HG03039 (cell line): ENCODE measurements around the gene RBMS3.

Experiments used
- ATAC-seq: cut with Tn5 transposase; IDR thresholded peaks from one replicate; pipeline ENCODE4 v1.9.1; 2021; ENCODE audit warnings: mild to moderate bottlenecking, moderate library complexity; ENCODE audit not compliant: unreplicated experiment

The RBMS3 gene

GRCh38 chr3:29606416-29606815, 325.5 kb downstream of the RBMS3 start:
- no peak for ATAC-seq

GRCh38 chr3:29608414-29609327, 327.8 kb downstream of the RBMS3 start:
- ATAC-seq: no peak

GRCh38 chr3:29609328-29609811, 328.5 kb downstream of the RBMS3 start:
- ATAC-seq: no peak

DNA sequence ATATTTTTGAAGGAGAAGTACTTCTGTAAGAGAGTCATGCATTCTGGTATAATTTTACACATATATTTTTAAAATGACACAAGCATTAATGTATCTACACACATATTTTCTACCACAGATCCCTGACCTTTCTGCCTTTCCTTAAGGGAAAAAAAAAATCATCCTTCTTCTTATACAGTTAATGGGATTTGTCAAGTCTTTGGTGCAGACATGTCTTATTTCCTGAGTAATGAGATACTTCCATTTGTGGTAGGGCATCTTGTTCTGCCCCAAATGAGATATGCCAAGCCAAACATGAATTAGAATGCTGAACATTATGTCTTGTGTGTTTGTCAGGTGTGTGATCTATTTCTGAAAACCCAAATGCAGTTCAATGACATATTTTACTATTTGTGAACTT, 329.9 kb downstream of the RBMS3 start:
- ATAC-seq: no peak

DNA sequence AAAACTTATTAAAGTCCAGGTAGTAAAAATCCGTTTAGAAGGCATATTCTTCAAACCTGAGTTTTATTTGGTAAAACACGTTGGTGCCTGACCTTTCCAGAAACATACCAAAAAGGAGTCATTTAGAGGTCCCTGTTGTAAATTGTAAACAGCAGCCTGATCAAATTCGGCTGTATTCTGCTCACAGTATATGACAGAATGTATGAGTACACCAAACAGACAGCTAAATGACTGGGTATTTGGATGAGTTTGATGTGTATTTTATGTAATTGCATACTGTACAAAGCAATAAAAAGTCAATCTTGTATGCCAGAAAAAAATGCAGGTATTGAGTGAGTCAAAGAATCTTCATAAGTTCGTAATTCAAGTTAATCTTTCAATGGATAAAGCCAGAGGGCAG, 330.4 kb downstream of the RBMS3 start:
- no peak for ATAC-seq

DNA sequence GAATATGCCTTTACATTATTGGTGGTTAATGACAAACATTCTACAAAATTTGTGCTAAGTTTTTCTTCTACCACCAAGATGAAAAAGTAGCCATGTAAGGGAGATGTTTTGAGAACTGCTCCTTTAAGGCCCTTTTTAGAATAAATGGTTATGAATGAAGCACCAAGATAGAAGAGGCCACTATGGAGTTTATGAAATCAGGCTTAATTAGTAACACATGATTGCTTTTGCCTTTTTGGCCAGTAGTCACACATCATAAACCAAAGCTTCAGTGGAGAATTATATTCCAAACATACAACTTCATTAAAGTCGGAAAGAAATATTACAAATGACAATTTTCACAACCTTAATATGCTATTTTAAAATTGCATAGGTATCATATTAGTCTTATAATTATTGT, 331.7 kb downstream of the RBMS3 start:
- ATAC-seq: no peak

DNA sequence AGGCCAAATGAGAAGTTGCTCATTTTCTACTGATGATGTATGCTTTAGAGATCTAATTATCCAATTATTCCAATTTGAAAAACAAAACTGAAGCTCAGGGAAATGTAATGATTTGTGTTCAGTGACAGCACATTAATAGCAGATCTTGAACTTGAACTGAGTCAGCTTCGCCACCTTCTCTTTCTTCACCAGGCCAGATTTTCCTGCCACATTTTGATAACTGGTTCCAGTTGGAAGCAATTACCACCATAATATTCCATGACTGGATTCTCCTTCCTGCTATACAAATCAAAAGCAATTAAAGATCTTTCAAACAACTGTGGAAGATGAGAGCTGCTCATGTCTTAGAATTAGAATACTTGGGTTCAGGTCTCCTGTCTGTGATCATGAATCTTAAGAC, 334.1 kb downstream of the RBMS3 start:
- ATAC-seq: no peak

DNA sequence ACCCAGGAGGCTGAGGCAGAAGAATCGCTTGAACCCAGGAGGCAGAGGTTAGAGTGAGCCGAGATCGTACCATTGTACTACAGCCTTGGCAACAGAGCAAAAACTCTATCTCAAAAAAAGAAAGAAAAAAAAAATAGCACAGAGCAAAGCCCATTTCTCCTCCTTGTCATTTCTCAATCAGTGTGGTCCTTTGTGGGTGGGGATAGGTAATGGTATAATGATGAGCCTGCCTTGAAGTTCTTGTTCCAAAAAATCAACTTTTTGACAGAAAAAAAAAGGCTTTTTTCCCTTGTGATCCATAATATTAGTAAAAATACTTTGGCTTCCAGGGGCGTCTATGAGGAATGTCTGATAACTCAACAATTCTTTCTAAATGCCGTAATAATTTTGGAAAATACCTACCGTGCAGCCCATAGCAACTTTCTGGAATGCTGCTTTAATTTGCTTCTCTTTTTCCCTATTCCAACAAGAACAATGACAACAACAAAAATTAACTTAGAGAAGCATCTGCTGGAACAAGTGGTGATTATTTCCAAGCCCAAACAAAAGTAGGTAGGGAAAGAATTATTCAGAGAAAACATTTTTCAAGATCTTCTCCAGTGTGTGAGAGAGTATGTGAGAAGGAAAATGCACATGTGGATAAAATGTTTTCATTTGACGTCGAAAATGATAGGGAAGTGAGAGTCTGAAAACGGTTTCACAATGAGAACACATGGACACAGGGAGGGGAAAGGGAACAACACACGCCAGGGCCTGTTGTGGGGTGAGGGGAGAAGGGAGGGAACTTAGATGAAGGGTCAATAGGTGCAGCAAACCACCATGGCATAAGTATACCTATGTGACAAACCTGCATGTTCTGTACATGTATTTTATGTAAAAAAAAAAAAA, 337.8 kb downstream of the RBMS3 start:
- no peak for ATAC-seq

DNA sequence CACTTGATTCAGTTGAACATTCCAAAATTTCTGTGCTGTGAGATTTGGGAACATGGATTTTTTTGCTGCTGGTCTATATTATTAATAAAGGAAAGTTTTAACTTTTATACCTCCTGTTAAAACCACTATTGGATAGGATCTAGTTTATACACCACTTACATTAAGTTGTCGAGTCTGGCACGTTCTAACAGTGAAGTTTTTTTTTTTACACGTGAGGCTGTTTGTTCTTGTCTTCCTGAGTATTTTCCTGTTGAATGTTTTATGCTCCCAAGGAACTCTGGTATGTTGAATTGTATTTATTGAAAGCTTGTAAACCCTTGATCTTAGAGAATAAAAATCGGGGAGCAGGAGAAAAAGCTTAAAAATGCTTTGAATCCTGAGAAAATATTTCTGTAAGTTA, 338.8 kb downstream of the RBMS3 start:
- no peak for ATAC-seq

DNA sequence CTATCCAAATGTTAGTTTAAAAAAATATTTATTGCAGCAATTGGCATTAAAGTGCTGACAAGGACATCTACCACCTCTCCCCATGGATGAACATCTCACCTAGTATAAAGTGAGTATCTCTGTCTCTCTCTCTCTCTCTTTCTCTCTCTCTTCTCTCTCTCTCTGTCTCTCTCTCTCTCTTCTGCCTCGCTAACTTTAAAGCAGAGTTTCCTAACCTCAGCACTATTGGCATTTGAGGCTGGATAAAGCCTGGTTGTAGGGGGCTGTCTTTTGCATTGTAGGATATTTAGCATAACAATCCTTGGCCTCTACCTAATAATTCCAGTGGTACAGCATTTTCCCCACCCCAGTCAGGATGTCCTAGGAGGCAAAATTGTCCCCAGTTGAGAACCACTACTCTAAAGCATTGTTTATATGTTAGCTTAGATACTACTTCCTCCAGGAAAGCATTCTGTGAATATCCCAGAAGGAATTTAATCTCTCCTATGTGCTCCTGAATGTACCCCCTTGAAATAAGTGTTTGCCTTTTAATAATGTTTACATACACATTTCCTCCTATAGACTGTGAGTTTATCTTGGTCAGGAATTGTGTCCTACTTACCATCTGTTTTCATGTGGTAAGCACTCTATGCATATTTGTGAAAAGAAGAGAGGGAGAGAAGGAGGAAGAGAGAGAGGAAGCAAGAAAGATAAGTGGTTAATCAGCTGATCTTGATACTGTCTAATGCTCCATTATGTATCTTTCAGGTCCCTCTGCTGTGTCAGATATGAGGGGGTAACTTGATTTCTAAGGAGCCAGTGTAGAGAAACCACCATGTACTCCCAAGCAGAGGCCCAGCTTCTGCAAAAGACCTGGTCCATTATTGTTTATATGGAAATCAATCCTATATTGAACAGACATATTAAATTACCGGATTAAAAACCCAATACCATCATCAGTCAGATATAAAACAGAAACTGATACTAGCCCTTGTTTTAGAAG, 346.6 kb downstream of the RBMS3 start:
- no peak for ATAC-seq

DNA sequence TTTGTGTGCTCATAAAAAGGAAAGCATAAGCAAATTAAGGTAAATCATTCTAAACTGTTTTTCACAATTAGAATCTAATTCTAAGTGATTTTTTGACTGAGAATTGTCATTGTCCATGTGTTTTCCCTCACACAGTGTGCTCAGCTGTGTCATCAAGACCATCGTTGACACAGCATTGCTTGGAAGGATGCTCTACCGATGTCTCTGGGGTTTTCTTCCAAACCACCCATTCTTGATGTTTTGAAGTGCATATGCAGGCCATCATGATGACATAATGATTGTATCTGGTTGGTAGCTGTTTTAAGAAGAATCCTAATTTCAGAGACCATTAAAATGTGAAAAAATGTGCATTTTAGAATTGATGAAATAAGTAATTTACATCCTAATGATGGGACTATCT, 347.9 kb downstream of the RBMS3 start:
- no peak for ATAC-seq

DNA sequence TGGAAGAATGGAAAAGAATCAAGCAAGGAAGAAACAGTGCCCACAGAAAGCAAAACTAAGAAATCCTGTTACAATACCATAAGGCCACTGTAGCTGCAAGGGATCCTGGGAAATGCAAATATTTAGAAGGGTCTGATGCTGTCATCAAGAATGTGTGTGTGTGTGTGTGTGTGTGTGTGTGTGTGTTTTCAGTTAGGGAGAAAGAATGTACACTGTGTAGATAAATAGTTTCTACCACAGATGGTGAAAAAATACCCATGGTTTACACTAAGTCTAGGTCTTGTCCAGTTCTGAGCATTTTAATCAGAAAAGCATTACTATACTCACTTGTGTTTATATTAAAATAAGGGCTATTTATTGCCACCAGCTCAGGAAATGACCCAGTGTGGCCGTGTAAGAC, 355.0 kb downstream of the RBMS3 start:
- no peak for ATAC-seq

DNA sequence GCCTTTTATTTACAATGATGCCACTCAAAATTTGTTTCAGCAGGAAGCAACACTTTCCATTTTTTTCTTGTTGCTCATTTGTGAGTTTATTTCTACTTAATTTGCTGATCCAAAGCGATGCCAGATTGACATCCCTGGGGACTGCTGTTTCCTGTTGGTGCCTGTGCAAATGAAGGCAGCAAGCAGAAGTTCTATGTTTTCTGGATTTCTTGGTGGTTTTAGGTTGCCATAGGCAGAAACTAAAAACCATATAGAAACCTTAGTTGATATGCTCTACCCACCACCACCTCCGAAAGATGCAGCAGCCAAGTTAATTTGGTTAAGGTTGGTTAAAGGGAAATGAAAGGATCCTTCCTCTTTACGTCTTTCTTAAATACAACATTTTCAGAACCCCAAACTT, 356.2 kb downstream of the RBMS3 start:
- ATAC-seq: no peak

DNA sequence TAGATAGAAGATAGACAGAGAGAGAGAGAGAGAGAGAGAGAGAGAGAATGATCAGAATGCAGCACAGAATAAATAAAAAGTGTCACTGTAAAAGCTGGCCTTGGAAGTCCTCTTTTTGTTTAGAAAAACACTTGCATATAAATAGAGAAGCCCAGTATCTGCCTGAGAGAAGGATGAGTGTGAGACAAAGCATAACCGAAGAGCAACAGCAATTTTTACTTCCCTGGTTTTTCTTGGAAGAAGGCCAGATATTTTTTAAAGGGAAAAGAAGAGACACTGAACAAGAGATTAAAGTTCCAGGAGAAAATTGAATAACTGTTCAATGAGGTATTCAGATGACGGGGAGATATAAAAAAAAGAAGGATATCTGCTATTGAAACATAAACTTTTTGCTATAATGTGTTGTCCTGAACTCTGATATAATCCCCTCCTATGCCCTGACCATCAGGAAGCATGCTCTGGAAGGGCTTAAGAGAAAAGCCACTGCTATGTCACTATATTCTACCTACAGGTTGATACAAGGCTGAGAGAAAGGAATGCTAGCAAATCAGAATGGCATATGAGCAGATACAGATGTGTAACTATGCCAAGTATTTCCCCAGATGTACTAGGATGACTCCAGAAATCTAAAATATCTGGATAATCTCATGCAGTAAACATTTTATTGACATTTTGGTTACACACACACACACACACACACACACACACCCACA, 358.9 kb downstream of the RBMS3 start:
- no peak for ATAC-seq

- no peak for ATAC-seq
These were observed 361.6 kb downstream of the RBMS3 start for GRCh38 chr3:29642393-29643033.

- ATAC-seq: no peak
These were observed 362.2 kb downstream of the RBMS3 start for GRCh38 chr3:29643034-29643425.

- no peak for ATAC-seq
These were observed 363.4 kb downstream of the RBMS3 start for GRCh38 chr3:29644261-29644660.

DNA sequence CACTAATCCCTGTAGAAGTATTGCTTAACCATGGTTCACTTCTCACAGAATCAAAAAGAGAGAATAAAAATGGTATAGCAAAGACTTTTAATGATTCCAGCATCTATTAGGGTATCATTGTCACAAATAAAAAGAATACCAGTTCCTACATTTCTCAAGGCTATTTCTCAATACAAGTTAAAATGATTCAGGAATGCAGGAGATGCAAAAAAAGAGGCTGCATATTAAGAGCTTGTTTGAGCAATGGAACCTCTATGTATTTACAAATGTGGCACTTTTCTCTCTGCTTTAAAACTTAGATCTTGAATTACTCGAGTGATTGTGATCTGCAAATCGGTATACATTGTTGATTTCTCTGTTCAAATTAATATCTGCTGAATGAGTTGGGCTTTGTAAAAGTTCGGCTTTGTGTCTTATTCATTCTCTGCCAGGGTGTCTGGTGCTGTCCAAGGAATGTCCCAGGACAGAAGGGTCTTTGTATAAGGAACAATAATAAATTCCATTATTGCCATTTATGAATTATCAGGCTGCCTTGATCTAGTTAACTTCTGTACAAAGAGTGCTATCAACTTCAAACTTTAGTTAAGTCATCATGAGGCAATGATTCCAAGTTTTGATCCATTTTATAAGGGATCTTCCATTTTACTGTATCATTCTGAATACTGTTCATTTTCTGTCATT, 364.2 kb downstream of the RBMS3 start:
- ATAC-seq: no peak

DNA sequence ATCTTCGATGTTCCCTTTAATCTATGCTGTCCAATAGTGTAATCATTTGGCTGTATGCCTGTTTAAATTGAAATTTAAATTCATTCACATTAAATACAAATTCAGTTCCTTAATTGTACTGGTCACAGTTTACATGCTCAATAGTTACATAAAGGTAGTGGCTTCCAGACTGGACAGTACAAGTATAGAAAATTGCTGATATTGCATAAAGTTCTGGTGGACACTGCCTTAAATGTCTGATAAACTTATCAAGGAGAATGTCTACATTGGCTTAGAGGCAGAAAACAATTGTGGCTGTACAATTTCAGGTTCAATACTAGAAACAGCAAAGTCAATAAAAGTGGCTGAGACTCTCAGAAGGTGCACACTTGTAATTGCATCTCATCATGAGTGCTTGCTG, 365.2 kb downstream of the RBMS3 start:
- ATAC-seq: no peak
